Embryonic facial prominence (tissue), 1 donor: ENCODE data around the gene POU3F3.

Experiments
- DNase-seq: peaks from one replicate; pipeline ENCODE4 v3.0.0-alpha.2; 2016; ENCODE audit errors: extremely low spot score

Gene POU3F3

DNA sequence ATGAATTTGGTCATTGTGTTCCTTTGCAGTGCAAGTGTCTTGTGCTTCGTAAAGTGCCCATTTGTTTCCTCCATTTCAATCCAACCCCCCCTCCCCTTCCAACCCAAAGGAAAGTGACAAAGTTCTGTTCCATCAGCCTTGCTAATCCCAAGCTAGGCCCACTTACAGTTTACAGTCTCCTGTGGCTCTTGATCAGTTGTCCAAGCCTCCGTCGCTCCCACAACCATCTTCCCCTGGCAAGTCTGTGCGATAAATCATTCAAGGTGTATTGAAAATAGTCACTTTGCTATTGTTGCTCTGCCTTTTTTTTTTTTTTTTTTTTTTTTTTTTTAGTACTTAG, 6.5 kb downstream of the POU3F3 start:
- DNase-seq = no peak

- no peak for DNase-seq
Observed at GRCh38 chr2:104861351-104862057, 7.6 kb downstream of the POU3F3 start.

DNA sequence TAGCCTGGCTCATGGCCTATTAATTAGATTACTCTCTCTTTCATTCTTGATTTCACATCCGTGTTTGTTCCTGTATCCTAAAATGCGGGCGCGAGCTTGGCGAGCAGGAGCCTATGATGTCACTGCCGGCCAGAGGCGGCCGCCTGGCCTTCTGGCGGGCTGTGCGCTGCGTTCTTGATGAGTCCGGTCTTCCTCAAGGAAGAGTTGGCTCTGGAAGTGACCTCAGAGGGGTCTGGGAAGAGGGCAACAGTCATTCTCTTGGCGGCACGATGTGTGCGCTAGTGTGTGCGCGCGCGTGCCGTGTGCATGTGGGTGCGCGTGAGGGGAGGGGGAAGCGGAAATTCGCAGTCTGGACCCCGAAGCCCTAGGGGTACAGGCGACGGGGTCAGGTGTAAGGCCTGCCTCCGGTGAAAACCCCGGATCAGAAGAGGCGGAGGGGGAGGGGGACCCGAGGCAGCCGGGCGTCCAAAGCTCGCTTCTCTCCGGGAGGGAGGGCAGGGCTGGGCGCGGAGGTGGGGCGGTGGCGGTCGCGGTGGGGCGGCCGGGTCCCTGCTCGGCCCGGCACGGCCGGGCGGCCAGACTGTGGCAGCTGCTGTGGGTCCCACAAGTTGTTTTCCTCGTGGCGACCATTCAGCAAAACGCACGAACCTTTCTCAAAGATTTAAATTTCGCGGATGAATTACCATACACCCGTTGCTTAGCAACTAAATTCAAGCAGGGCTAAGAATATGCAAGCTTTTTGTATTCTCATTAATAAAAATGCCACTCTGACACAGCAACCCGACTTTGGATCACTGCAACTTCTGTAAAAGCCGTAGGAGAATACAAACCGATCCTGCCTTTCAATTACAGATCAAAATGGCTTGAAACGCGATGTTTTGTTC, 8.4 kb downstream of the POU3F3 start:
- DNase-seq = no peak

- no peak for DNase-seq
Observed at GRCh38 chr2:104863146-104863467, 9.2 kb downstream of the POU3F3 start.

DNA sequence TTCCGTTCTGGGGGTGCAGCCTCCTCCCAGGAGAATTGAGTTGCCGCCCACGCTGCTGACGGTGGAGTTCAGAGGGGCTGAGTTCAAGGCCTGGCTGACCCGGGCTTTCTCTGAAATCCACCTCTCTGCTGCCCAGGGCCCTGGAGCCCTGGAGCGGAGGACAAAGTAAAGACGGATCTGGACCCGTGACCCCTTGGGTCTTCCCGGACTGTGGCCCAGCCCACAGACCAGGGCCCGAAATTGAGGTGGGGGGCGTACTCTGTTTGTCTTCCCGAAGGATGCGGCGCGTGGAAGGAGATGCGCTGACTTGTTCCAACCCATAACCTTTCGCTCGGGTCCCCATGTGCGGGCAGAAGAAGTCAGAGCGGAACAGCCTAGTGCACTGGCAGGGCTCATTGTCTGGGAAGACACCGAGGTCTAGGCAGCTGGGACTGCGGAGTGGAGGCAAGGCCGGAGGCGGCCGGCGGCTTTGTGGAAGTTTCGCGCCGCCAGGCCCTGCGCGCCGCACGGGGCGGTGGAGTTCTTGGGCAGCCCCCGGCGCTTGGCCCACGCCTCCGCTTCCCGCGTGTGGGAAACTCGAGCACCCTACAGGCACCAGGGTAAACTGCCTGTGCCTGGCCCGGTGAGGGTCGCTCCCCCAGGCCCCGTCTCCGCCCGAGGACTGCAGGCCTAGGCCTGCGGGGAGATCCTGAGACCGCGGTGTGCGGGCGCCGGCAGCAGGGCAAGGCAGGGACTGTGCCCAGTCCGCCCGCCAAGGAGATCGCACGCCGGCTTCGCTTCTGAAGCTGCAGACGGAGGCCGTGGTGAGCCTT, 9.8 kb downstream of the POU3F3 start:
- no peak for DNase-seq

DNA sequence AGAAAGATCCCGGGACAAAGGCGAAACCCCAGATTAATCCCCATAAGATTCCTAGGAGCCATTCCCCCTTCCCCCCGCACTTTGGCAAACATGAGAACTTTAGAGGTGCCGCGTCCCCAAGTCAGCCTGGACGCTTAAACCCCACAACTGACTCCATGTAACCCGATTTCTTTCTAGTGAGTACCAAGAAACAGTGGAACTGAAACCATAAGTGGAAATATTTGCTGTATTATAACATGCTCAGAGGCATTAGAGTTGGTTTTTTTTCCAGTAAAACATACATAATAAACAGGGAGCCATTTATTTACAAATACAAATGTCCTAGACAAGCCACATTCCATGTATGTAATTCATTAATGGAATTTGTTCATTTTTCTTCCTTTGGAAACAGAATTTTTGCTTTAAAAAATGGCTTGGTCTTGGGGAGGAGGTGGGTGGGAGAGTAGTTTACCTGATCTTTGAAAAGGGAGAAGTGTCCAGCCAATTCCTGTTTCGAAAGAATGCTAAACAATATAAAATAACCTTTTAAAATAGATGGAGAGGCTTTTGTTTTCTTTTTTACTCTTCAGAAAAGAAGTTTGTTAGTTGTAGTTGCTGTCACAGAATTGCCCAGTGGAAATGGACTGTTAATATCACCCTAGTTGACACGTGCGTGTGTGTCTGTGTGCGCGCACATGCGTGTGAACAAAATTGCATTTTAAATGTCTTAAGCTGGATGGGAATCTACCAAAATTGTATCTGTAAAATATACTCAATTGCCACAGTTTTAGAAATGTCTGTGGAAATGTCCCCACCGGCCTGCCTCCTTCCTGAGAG, 10.6 kb downstream of the POU3F3 start:
- DNase-seq = no peak

- DNase-seq = no peak
Observed at GRCh38 chr2:104865096-104865470, 11.2 kb downstream of the POU3F3 start.

- DNase-seq = no peak
Observed at GRCh38 chr2:104866122-104866864, 12.4 kb downstream of the POU3F3 start.

- DNase-seq = no peak
Observed at GRCh38 chr2:104866883-104867812, 13.2 kb downstream of the POU3F3 start.

DNA sequence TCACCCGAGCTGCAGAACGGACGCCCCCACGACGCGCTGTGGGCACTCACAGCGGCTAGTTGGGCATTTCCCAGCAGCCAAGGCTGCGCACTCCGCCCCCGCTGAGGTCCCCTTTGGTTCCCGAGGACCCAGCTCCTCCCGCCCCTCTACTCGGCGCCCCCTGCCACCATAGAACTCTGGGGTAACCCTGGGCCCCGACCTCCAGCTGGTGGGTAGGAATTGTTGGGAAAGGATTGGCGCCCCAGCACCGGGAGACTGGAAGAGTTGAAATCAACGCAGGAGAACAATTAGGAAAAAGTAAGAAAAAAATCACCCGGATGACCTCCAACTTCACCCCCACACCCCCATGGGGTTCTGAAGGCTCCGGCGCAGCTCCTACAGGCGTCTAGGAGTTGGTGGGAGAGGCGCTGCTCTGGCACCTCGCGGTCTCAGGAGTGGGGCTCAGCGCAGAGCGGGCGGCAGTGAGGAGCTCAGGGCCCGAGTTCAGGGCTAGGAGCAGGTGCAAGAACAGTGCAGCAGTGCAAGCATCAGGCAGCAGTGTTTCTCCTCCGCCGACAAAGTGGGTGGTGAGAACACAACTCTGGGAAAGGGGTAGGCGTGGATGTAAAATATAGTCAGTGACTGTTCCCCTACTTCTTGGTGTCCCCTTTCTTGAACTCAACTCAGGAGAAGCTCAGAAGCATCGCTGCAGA, 14.0 kb downstream of the POU3F3 start:
- DNase-seq = no peak

GRCh38 chr2:104868505-104868866, 14.6 kb downstream of the POU3F3 start:
- no peak for DNase-seq

DNA sequence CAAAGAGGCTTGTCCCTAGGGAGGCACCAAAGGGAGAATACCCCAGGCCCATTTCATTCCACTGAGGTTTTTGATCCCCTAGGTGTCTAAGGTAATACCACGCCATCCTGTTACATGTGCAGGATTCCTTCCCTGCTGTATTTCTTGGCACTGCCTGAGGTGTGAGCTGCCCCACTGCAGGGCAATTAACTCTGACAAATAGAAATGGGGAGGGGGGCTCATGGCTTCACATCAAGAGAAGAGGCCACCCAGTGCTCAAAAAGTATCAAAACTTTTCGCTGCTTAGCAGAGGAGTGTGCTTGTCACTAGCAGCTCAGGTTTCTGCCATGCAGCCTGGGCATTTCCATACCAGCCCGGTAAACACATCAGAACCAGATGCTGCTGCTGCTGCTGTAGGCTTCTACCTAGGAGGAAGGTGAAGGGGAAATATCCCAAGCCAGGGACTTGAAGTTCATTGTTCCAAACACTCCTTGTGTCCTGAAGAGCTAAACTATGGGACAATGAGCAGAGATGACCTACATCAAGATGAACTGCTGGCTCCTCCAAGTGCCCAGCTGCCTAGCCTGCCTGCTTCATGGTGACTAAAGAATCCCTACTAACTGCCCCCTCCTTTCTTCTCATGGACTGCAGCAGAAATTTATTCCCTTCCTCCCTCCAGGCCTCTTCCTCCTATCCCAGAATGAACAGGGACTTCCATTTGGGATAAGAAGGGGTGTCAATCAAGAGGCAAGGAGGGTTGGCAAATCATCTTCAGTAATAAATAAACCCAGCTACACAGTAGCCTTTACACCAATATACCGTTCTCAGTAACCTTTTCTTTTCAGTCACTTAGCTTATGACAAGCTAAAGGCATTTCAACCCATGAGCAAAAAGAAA, 16.4 kb downstream of the POU3F3 start:
- DNase-seq = no peak

DNA sequence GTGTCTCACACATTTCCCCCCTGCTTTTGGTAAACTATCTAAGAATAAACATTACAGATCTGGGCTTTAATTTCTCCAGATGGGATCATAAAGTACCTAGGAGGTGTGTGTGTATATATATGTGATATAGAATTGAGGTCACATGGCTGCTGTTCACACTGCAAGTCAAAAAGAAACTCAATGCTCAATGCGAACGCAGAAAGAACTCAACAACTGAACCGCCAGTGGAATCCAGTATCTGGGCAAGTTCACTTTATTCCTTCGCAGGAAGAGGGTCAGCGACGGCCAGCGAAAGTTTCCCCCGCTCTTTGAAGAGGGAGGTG, 17.7 kb downstream of the POU3F3 start:
- DNase-seq = no peak

DNA sequence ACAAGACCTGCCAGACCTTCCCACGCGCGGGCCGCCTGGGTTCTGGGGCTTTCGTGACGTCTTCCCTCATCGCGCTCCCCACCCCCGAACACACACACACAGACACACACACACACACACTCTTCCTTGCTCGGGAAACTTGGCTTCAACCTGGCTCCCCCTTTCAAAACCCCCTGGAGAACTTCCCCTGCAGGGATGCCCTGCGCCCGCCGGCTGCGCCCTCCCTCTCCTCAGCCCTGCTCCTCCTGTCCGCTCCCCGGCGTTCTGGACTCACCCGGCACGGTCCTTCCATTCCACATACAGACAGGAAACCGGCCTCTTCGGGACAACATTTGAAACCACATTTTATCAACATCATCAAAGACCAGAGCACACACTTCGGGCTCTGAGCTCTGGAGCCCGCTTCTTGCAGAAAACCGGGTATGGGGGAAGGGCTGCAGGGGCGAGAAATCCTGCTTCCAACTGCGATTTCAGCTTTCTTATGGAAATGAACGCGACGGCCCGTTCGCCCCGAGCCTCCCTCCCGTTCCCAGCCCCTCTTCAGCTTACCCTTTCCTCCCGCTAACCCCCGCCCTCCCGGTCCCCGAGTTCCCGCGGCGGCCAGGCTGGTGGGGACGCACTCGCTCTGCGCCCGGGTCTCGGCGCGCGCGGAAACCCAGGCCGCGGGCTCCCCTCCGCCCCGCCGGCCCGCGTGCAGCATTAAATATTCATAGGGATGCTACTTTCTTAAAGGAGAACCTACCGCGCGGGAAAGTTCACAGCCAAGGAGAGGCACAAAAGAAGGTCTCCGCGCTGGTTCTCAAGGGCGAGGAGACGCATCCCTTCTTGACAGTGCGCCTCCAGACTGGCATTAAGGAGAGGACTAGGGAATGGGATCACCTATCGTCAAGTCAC, 18.3 kb downstream of the POU3F3 start:
- DNase-seq = no peak

GRCh38 chr2:104872866-104873688, 19.2 kb downstream of the POU3F3 start:
- DNase-seq = peak; percentile 75

- no peak for DNase-seq
Observed at GRCh38 chr2:104873689-104874054, 19.8 kb downstream of the POU3F3 start.

DNA sequence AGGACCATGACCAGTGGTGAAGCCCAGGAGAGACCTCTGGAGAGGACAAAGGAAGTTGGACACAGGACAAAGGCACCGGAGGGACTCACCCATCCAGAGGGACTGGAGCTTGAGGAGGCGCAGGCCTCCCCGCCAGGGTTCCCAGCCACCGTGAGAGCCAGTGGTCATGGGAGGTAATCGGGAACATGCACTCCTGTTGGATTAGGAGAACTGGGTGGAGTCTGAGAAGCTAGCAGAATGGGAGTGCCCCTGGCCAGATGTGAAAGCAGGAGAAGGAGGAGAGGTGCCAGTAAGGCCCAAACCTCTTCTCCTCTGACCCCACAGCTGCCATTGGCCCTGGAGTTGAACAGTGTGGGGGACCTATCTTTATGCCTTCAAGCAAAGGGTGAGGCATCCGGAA, 20.3 kb downstream of the POU3F3 start:
- DNase-seq = no peak
